Endothelial cell of umbilical vein (primary cell): ENCODE results near the gene OXCT2. TPM values are rescaled to one million over a fixed set of nuclear protein-coding genes. Genes with fewer than 3 reads are reported as not detected.

Source experiments
- BruUV-seq: library from RNA; stranded (reverse); fragments of 400-500 nt; replicated peaks from 2 replicates; lab custom pipeline; 2021; lab: Mats Ljungman, UMichigan
- CTCF ChIA-PET: fragments of 300-600, 350-600 bp; sonication (Branson Sonifier 250); formaldehyde crosslinking; loops from one replicate; lab custom pipeline; 2021; ENCODE audit warnings: antibody characterized with exemption, inconsistent platforms; lab: Charles Lee
- POLR2A ChIA-PET: fragments of 300-600, 350-600 bp; sonication (Branson Sonifier 250); formaldehyde crosslinking; loops from one replicate; lab custom pipeline; 2021; ENCODE audit warnings: antibody characterized with exemption, inconsistent platforms; lab: Charles Lee
- DNase-seq: peaks from one replicate; pipeline ENCODE4 v3.0.0-alpha.2; 2011; ENCODE audit warnings: low read depth, low spot score
- FAIRE-seq: peaks from 2 replicates; lab custom pipeline; 2011; peaks lifted over from hg19 to GRCh38; lab: Jason Lieb, UNC
- H2AFZ ChIP-seq: 2 replicates; pipeline ENCODE4 v1.6.0; 2012; ENCODE audit warnings: low read depth, low read length, control low read depth, inconsistent platforms
- H3K27ac ChIP-seq: 2 replicates; pipeline ENCODE4 v1.5.1; 2011; ENCODE audit warnings: low read depth, mild to moderate bottlenecking, control low read depth, low read length, moderate library complexity; ENCODE audit not compliant: insufficient read depth
- H3K27me3 ChIP-seq, 2 experiments: 2 replicates each; pipeline versions ENCODE4 v1.6.0 to v1.6.1; 2011; ENCODE audit warnings: low read length in 2 of 2, mixed read lengths in 1 of 2; ENCODE audit not compliant: control insufficient read depth in 2 of 2, insufficient read depth in 2 of 2
- H3K36me3 ChIP-seq, 2 experiments: 2 replicates in 1 of 2; 3 replicates in 1 of 2; pipeline ENCODE4 v1.5.1; 2011; ENCODE audit warnings: low read length in 2 of 2, mild to moderate bottlenecking in 1 of 2, moderate library complexity in 1 of 2; ENCODE audit not compliant: control insufficient read depth in 2 of 2, insufficient read depth in 2 of 2; ENCODE audit errors: extremely low read depth in 1 of 2
- H3K4me1 ChIP-seq: 3 replicates; pipeline ENCODE4 v1.5.1; 2011; ENCODE audit warnings: mild to moderate bottlenecking, low read length; ENCODE audit not compliant: control insufficient read depth, insufficient read depth; ENCODE audit errors: extremely low read depth
- H3K4me2 ChIP-seq: 2 replicates; pipeline ENCODE4 v1.6.1; 2011; ENCODE audit warnings: low read length, control low read depth, mixed read lengths; ENCODE audit not compliant: insufficient read depth
- H3K4me3 ChIP-seq, 3 experiments: fragments of 200-600 bp in 1 of 3; sonication (generic), shearing (Covaris generic) in 1 of 3; replicated peaks in 1 of 3; 2 replicates each; pipeline ENCODE4 v1.5.1; 2011 to 2016; ENCODE audit warnings: control low read depth in 3 of 3, low read length in 3 of 3, mild to moderate bottlenecking in 2 of 3, inconsistent platforms in 1 of 3, low read depth in 1 of 3, moderate library complexity in 1 of 3; ENCODE audit not compliant: insufficient read depth in 1 of 3
- H3K79me2 ChIP-seq: 2 replicates; pipeline ENCODE4 v1.6.0; 2012; ENCODE audit warnings: low read length, inconsistent platforms; ENCODE audit not compliant: control insufficient read depth, insufficient read depth
- H3K9ac ChIP-seq: replicated peaks from 2 replicates; pipeline ENCODE3; 2011; ENCODE audit warnings: low read length, control low read depth; ENCODE audit not compliant: insufficient read depth; ENCODE audit errors: extremely low read depth
- H3K9me1 ChIP-seq: replicated peaks from 3 replicates; pipeline ENCODE4 v1.6.0; 2011; ENCODE audit warnings: mild to moderate bottlenecking, low read length; ENCODE audit not compliant: control insufficient read depth, insufficient read depth; ENCODE audit errors: extremely low read depth
- H3K9me3 ChIP-seq: replicated peaks from 2 replicates; pipeline ENCODE4 v1.5.1; 2012; ENCODE audit warnings: low read length, inconsistent platforms; ENCODE audit not compliant: control insufficient read depth, insufficient read depth
- H4K20me1 ChIP-seq: replicated peaks from 2 replicates; pipeline ENCODE3; 2011; ENCODE audit warnings: mild to moderate bottlenecking, low read length; ENCODE audit not compliant: control insufficient read depth, insufficient read depth; ENCODE audit errors: extremely low read depth
- CTCF ChIP-seq, 2 donors: IDR thresholded peaks; 1 replicate in 1 of 2; 2 replicates in 1 of 2; pipeline ENCODE4 v1.5.1; 2011; ENCODE audit warnings: low read length in 2 of 2, mild to moderate bottlenecking in 2 of 2, moderate library complexity in 2 of 2, control low read depth in 1 of 2, inconsistent platforms in 1 of 2, low read depth in 1 of 2; ENCODE audit not compliant: insufficient read depth in 1 of 2; ENCODE audit errors: extremely low read depth in 1 of 2
- EZH2 ChIP-seq: IDR thresholded peaks from 2 replicates; pipeline ENCODE4 v1.6.1; 2012; ENCODE audit warnings: borderline replicate concordance, low read depth, mild to moderate bottlenecking, moderate library complexity, low read length, inconsistent platforms; ENCODE audit not compliant: severe bottlenecking
- FOS ChIP-seq: IDR thresholded peaks from 2 replicates; pipeline ENCODE4 v1.6.1; 2011; ENCODE audit warnings: mild to moderate bottlenecking, low read length, moderate library complexity, borderline replicate concordance; ENCODE audit not compliant: insufficient read depth
- GATA2 ChIP-seq: IDR thresholded peaks from 2 replicates; pipeline ENCODE4 v1.7.0; 2011; ENCODE audit warnings: low read depth, mild to moderate bottlenecking, moderate library complexity, mixed read lengths, low read length; ENCODE audit not compliant: insufficient read length, insufficient read depth
- JUN ChIP-seq: IDR thresholded peaks from 2 replicates; pipeline ENCODE4 v1.6.1; 2011; ENCODE audit warnings: borderline replicate concordance, low read depth; ENCODE audit not compliant: insufficient read length, insufficient read depth
- MAX ChIP-seq: IDR thresholded peaks from 2 replicates; pipeline ENCODE4 v1.6.1; 2011; ENCODE audit not compliant: insufficient read depth, insufficient read length
- MYC ChIP-seq: IDR thresholded peaks from one replicate; pipeline ENCODE4 v1.6.1; 2011; ENCODE audit warnings: mild to moderate bottlenecking, low read depth, low read length
- POLR2A ChIP-seq: IDR thresholded peaks from 2 replicates; pipeline ENCODE4 v1.6.1; 2012; ENCODE audit warnings: low read depth, mild to moderate bottlenecking, control low read depth, low read length
- POLR2AphosphoS5 ChIP-seq: IDR thresholded peaks from 2 replicates; pipeline ENCODE4 v1.6.1; 2012; ENCODE audit warnings: low read depth, mild to moderate bottlenecking, control low read depth, low read length, moderate library complexity; ENCODE audit not compliant: insufficient read depth
- dilution Hi-C: fragments of 300-500 bp; cut with MboI; formaldehyde crosslinking; loops from one replicate; pipeline ENCODE4 v1.15.0; 2019; ENCODE audit warnings: low sequenced_read_pairs; ENCODE audit not compliant: extremely low pct_ligation_motif_present
- intact Hi-C: fragments of 100-400 bp; cut with micrococcal nuclease; formaldehyde crosslinking; loops from one replicate; pipeline ENCODE4 v1.10.0; 2022
- polyA plus RNA-seq, 4 experiments: library from polyadenylated mRNA; depleted of rRNA in 3 of 4; stranded (reverse) in 3 of 4; unstranded in 1 of 4; fragments of >200 nt; gene quantifications; 2 replicates each; pipeline versions ENCODE4 v1.2.1 to v1.2.3, GENCODE V29; 2011 to 2012; ENCODE audit warnings: missing spikeins in 1 of 4
- total RNA-seq: library from RNA; stranded (reverse); gene quantifications from 2 replicates; pipeline ENCODE4 v1.2.3, GENCODE V29; 2021

The OXCT2 gene
- total and polyA plus RNA-seq, 2 donors (not counting 3 experiments of a cell fraction or from before 2014, with no cell fraction given), result 0.60 to 0.84 TPM

GRCh38 chr1:39754026-39754570, 17.1 kb downstream of the OXCT2 start:
- Histone ChIP-seq H2AFZ (no peak overlapping the region), H3K27me3 (no peaks in the 10 kb centered on the region), H3K9me3 (no peaks in the 10 kb centered on the region), H3K27ac (no peak overlapping the region), H3K9me1 (no peaks in the 10 kb centered on the region), H3K4me1 (no peaks in the 10 kb centered on the region), H3K36me3 (peaks cover 14 to 43% of the 10 kb centered on the region in 2 experiments), H3K79me2 (no peaks in the 10 kb centered on the region), H3K4me3 (no peak overlapping the region), H3K4me2 (no peak overlapping the region), H4K20me1 (no peaks in the 10 kb centered on the region), H3K9ac (no peak overlapping the region)
- ChIA-PET POLR2A (no interaction called here), CTCF (interaction anchor here (1.1 kb wide), 1 partner anchor 16 kb away, joined by 3 read pairs; the partner anchor contains the start of gene PPIE)
- peak; percentile 62 for FAIRE-seq
- dilution Hi-C loops (no loop called here), intact Hi-C loops (no loop called here)
- BruUV-seq, result no TSS peak
- peak; percentile 79 for DNase-seq
- TF ChIP-seq CTCF (IDR thresholded peaks at IDR 0.05; ENCODE audit: extremely low read depth in 1 of 2, insufficient read depth in 1 of 2, low read depth in 1 of 2, low read length in 2 of 2) (no peak), POLR2AphosphoS5 (no peak), MYC (no peak), POLR2A (no peak), FOS (no peak), EZH2 (no peak), GATA2 (no peak), MAX (no peak), JUN (no peak)
